Islet precursor cell (in vitro differentiated cells): ENCODE data around the gene SIPA1.
"Not testable (repeated sequence)": the region's sequence is repeated elsewhere in the genome, so short reads cannot be mapped to it uniquely, and the experiment has no call there.

ENCODE experiments used
- DNase-seq: peaks from one replicate; pipeline ENCODE4 v3.0.0-alpha.2; 2018

SIPA1 gene

DNA sequence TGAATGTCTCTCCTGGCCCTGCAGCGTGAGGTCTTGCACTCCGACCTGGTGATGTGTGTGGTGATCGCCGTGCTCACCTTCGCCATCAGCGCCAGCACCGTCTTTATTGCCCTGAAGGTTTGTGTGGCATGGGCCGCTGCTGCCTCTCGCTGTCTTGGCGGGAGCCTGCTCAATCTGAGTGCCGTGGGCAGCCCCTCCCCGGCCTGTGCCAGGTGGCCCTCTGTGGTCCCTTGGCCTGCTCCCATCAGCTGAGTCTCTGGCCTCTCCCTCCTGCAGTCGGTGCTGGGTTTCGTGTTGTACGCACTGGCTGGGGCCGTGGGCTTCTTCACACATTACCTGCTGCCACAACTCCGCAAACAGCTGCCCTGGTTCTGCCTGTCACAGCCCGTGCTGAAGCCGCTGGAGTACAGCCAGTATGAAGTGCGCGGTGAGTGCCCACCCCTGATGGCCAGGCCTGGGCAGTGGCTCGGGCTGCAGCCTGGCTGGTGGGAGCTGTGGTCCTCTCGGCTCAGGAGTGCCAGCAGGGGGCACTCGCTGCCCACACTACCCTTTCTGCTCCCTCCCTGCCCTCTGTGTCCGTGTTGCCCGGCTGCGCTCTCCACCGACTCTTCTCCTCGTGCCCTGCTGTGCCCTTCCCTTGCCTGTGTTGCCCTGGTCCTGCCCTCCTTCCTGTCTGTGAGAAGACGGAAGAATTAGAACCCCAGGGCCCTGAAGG lies 12.1 kb upstream of the SIPA1 start:
- peak; percentile 70 for DNase-seq

DNA sequence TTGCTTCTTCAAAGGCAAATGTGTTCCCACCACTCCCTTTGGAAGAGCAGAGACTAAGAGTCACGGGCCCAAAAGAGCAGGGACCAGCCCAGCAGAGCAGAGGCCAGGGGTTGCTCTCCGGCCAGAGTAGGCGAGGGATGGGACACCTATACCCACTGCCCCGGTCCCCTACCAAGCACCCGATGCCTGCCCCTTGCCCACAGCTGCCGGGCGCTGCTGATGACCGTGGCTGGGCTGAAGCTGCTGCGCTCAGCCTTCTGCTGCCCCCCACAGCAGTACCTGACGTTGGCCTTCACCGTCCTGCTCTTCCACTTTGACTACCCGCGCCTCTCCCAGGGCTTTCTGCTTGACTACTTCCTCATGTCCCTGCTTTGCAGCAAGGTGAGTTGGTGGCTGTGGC lies 10.7 kb upstream of the SIPA1 start:
- no peak for DNase-seq

DNA sequence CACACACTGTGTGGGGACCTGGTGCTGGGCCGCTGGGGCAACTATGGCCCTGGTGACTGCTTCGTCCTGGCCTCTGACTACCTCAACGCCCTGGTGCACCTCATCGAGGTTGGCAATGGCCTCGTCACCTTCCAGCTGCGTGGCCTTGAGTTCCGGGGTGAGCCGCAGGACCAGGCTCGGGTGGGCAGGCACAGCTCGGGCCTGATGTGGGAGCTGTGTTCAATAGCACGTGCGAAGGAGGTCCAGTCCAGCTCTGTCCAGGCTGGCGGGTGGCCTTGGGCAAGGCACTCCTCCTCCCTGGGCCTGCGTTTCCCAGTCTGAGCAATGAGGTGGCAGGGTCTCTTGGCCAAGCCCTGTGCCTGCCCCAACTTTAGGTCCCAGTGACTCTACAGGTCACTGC lies 8.3 kb upstream of the SIPA1 start:
- DNase-seq = no peak

DNA sequence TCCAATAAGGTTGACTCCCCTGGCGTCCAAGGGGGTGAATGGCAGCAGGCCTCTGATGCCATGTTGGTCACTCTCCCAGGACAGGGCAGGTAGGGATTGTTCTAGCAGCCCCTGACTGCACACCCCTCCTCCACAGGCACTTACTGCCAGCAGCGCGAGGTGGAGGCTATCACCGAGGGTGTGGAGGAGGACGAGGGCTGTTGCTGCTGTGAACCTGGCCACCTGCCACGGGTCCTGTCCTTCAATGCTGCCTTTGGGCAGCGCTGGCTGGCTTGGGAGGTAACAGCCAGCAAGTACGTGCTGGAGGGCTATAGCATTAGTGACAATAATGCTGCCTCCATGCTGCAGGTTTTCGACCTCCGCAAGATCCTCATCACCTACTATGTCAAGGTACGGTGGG lies 7.7 kb upstream of the SIPA1 start:
- DNase-seq = no peak

DNA sequence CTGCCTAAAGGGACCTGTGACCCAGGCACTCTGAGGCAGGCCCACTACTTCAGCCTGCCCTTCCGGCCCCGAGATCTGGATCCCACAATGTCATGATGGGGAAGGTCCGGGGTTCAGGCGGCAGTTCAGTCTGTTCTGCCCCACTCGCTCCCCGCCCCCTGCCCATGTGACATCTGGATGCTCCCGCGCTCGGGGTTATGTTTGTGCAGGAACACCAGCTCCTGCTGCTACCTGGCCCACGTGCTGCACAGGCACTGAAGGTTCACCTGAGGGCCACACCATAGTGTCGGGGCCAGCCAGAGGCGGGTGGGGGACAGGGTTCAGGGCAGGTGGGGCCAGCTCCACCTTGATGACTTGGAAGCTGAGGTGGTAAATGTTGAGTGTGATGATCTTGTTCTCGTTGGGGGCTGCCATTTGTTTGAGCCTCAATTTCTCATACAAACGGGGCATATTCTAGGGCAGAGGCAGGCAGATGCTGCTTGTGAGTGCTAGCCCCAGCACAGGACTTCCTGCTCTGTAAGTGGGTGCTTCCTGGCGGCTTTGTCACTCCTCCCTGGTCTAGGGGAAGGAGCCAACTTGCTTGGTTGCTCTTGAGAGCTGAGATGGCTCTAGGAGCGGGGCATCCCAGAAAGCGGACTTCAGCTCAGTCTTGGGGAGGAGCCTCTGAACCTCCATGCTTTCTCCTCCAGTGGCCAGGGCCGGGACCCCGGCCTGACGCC lies 4.4 kb upstream of the SIPA1 start:
- no peak for DNase-seq

DNA sequence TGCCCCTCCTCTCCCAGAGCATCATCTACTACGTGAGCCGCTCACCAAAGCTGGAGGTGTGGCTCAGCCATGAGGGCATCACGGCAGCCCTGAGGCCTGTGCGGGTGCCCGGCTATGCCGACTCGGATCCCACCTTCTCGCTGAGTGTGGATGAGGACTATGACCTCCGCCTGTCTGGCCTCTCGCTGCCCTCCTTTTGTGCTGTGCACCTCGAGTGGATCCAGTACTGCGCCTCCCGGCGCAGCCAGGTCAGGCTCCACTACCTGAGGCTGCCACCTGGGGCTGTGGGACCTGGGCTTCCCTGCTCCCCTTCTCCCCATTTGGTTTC lies 3.8 kb upstream of the SIPA1 start:
- no peak for DNase-seq

DNA sequence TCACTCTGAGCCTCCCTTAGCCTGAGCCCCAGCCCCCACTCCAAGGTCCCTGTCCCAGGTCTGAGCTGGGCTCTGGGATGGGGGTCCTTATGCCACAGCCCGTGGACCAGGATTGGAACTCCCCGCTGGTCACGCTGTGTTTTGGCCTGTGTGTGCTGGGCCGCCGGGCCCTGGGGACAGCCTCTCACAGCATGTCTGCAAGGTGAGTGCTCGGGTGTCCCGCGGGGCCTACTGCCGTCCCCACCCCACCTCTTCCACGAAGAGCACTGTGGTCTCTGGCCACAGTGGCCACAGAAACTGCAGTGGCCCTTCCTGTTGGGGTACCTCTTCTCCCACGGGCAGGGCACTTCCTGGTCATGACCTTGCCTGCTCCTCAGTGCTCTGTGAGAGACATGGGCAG lies 3.5 kb upstream of the SIPA1 start:
- no peak for DNase-seq

DNA sequence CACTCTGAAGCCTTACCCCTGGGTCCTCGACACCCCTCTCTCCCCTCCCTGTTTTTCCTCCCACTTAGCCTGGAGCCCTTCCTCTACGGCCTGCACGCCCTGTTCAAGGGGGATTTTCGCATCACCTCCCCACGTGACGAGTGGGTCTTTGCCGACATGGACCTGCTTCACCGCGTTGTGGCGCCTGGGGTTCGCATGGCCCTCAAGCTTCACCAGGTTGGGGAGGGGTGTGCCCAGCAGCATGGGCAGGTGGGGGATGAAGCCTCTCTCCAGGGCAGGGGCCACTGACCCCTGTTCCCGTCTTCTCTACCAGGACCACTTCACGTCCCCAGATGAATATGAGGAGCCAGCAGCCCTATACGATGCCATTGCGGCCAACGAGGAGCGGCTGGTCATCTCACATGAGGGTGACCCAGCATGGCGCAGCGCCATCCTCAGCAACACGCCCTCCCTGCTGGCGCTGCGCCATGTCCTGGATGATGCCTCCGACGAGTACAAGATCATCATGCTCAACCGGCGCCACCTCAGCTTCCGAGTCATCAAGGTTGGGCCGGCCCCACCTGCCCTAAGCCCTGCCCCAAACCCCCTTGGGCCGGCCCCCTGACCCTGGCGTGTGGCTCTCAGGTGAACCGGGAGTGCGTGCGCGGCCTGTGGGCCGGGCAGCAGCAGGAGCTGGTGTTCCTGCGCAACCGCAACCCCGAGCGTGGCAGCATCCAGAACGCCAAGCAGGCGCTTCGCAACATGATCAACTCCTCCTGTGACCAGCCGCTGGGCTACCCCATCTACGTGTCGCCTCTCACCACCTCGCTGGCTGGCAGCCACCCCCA lies 2.8 kb upstream of the SIPA1 start:
- no peak for DNase-seq

DNA sequence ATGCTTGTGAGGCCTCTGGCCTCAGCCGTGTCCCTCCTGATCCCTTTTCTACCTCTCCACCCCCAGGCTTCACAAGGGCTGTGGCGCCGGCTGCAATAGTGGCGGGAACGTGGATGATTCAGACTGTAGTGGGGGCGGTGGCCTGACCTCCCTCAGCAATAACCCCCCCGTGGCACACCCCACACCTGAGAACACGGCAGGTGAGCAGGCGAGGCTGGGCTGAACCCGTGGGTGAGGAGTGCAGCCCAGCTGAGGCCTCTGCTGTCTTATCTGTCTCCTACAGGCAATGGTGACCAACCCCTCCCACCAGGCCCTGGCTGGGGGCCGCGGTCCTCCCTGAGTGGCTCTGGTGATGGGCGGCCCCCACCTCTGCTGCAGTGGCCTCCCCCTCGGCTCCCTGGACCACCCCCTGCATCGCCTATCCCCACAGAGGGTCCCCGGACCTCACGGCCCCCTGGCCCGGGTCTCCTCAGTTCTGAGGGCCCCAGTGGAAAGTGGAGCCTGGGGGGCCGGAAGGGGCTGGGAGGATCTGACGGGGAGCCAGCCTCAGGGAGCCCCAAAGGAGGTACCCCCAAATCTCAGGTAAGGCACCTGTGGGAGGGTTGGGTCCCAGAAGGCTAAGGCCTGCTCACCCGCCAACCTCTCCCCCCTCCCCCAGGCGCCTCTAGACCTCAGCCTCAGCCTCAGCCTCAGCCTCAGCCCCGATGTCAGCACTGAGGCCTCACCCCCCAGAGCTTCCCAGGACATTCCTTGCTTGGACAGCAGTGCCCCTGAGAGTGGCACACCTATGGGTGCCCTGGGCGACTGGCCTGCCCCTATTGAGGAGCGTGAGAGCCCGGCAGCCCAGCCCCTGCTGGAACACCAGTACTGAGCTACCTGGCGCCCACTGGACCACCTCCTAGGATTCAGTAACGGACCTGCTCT lies 1.5 kb upstream of the SIPA1 start:
- no peak for DNase-seq

DNA sequence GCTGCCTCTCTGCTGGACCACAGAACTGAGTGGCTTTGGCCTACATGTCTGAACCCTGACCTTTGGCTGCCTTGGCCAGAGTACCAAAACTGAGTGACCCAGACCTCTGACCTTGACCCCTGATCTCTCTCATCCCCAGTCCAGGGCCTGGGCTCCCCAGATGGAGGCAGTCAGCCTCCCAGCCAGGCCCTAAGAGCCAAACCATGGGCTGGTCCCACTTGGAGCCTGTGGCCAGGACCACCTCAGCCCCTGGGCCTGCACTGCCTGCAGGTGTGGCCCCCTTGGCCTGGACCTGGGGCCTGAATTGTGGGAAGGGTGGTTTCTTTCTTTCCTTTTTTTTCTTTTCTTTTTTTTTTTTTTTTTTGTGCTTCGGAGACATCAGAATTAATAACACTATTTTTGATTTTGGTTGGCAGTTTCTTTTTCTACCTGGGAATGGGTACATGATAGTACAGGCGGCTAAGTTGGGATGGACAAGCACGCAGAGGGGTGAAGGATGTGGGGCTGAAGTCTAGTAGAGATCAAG lies 806 bp upstream of the SIPA1 start:
- DNase-seq = no peak

DNA sequence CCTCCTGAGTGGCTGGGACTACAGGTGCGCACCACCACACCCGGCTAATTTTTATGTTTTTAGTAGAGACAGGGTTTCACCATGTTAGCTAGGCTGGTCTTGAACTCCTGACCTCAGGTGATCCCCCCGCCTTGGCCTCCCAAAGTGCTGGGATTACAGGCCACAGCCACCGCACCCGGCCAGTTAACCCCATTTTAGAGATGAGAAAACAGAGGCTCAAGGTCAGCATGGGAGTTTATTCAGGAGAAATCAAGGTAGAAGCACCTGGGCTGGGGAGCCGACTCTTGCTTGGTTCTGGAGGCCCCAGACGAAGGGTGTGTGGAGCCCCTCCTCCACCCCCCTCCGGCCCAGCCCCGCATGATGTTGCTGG lies 1.3 kb downstream of the SIPA1 start:
- not testable (repeated sequence) for DNase-seq

DNA sequence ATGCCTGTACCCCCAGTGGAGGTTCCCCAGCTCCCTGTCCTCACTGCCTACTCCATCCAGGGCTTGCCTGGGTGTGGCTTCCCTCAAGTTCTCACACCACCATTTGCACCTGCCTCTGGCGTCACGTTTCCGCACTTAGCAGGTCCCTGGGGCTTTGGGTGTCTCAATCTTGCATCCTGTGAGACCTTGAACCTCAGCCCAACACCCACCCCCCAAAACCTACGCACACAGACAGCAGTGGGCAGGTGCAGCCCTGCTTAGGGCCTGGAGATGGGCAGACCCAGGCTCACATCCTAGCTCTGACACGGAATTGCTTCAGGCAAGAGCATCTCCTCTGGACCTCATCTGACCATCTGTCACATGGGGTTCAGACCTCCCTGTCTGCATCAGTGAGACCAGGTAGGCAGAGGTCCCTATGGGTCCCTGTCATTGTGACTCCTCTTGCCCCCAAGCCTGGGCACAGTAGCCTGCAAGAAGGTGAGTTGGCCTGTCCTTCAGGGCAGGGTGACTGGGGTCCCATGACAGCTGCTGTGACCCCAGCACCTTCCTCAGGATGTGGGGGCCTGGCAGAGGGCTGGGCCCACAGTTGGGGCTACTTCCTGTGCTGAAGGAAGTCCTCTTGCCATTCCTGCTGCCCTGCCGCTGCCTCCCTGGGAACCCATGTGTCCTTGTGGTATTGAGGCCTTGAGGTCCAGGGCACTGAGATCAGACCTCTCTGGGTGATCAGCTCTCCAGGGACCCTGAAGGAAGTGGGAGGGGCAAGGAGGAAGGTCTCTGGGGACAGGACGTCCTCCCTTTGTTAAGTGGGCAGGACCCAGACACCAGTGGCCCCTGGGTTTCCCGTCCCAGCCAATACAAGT lies 2.0 kb downstream of the SIPA1 start:
- no peak for DNase-seq

DNA sequence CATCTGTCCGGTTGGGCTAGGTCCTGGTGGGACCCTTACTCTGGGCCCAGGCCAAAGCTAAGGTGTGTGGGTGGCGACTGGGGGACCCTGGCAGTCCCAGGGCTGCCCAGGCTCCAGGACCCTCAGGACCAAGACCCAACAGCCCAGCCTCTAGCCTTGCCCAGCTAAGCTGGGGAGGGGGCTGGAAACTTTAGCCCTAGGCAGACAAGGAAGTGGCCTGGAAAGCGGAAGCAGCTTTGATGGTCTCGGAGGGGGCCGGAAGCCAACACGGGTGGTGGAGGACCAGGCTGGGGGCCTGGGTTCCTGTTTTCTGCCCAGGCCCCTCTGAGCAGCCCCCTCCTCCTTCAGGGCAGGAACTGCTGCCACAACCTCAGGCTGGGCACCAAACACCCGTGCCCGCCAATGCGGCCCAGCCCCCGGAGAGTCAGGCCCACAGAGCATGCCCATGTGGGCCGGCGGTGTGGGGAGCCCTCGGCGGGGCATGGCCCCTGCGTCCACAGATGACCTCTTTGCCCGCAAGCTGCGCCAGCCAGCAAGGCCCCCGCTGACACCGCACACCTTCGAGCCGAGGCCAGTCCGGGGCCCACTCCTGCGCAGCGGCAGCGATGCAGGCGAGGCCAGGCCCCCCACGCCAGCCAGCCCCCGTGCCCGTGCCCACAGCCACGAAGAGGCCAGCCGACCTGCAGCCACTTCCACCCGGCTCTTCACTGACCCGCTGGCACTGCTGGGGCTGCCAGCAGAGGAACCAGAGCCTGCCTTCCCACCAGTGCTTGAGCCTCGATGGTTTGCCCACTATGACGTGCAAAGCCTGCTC lies 2.8 kb downstream of the SIPA1 start:
- no peak for DNase-seq

DNA sequence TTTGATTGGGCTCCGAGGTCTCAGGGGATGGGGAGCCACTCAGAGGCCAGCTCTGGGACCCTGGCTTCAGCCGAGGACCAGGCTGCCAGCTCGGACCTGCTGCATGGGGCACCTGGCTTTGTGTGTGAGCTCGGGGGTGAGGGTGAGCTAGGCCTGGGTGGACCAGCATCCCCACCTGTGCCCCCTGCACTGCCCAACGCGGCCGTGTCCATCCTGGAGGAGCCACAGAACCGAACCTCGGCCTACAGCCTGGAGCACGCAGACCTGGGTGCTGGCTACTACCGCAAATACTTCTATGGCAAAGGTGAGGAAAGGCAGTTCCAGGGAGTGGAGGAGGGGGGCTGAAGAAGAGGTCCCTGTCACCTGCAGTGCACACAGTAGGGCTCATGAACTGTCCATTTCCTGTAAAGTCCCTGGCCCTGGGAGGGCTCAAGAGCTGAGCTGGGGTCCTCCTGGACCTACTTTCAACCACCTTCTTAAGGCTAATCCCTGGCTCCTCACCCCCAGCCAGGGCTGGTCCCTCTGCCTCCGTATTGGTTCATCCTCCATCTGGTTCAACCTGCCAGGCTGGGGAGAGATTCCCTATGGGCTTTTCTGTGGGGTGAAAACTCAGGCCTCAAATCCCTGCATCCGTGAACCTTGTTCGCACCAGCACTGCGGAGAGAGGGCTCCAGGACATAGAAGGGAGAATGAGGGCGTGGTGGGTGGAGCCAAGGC lies 3.6 kb downstream of the SIPA1 start:
- no peak for DNase-seq

DNA sequence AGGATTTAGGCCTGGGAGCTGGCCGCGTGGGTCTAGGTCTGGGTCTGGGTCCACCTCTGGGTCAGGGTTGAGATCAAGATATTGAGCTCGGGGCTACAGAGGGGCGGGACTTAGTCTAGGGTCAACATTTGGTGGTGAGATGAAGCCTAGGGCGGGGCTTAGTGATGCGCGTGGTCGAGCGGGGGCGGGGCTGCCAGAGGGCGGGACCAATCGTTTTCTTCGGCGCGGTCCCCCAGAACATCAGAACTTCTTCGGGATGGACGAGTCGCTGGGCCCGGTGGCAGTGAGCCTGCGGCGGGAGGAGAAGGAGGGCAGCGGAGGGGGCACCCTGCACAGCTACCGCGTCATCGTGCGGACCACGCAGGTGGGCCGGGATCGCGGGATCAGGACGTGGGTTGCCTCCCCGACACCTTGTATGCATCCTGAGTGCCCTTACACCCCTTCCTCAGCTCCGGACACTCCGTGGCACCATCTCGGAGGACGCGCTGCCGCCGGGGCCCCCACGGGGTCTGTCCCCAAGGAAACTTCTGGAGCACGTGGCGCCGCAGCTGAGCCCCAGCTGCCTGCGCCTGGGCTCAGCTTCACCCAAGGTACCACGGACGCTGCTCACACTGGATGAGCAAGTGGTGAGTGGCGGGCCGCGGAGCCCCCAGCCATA lies 4.2 kb downstream of the SIPA1 start:
- DNase-seq = no peak

DNA sequence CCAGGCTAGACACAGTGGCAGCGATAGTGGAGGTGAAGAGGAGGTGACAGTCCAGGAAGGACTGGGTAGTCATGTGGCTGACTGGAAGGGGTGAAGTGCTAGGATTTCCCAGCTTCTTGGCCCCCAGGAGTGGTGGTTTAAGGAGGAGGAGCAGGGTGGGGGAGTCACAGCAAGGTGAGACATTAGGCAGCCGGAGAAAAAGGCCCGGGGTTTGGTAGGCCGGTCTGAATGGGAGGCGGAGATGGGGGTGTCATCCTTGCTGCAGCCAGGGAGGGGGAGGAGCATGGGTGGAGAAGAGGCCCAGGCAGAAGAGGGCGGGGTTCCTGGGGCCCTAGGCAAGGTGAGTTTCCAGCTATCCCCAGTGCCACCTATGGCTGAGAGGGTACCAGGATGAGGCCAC lies 6.1 kb downstream of the SIPA1 start:
- DNase-seq = no peak

DNA sequence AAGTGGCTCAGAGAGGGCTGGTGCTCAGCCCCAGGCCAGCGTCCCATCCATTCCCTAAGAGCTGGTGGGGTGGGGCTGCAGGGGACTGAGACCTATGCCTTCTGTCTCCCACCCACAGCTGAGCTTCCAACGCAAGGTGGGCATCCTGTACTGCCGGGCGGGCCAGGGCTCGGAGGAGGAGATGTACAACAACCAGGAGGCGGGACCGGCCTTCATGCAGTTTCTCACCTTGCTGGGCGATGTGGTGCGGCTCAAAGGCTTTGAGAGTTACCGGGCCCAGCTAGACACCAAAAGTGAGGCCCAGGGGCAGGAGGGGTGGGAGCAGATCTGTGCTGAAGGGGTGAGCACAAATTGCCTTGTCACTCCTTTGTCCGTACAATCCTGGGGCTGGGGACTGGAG lies 6.9 kb downstream of the SIPA1 start:
- DNase-seq = no peak

DNA sequence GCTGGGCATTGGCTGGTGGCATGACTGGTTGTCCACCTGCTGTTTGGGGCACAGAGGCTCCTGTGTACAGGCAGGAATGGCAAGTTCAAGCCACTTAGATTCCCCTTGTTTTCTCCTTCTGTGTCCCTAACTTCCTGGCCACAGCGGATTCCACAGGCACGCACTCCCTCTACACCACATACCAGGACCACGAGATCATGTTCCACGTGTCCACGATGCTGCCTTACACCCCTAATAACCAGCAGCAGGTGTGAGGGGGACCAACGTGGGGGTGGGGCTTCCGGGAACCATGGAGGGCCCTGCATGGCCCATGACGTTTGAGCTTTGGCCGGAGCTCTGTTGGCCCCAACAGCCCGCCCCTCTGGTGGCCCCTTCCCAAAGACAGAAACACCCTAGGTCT lies 7.8 kb downstream of the SIPA1 start:
- DNase-seq = no peak

DNA sequence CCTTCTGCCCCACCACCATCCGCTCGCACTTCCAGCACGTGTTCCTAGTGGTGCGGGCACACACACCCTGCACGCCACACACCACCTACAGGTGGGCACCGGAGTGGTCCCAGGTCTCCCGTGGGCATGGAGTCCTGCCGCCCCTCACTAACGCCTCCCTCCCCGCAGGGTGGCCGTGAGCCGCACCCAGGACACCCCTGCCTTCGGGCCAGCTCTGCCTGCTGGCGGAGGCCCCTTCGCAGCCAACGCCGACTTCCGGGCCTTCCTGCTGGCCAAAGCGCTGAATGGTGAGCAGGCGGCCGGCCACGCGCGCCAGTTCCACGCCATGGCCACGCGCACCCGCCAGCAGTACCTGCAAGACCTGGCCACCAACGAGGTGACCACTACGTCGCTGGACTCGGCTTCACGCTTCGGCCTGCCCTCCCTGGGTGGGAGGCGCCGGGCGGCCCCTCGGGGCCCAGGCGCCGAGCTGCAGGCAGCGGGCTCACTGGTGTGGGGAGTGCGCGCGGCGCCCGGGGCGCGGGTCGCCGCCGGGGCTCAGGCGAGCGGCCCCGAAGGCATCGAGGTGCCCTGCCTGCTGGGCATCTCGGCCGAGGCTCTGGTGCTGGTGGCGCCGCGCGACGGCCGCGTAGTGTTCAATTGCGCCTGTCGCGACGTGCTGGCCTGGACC lies 8.5 kb downstream of the SIPA1 start:
- no peak for DNase-seq
